ENCODE results near the gene STK10. TPM values are rescaled to one million over a fixed set of nuclear protein-coding genes. Genes with fewer than 3 reads are reported as not detected.

Gene STK10
- total and polyA plus RNA-seq, 4 donors, result 2.8 to 21.7 (median 7.7) TPM

DNA sequence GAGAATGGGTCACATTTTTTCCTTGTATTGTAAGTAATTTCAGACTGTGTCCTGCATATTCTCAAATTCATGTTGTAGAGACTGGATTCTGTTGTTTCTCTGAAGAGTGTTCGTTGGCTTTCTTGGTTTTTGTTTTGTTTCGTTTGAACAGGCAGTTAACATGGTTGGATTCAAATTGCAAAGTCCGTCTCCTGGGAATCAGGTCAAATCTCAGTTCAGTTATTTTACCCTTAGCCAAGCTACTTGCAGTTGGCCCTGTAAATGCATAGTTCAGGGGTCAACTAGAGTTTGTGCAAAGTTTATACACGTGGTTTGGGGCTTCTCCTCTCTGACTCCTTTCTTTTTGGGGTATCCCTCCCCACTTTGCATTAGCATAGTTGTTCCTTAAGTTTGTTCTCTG lies 159.9 kb downstream of the STK10 start:
- Histone ChIP-seq H3K9me3 (ENCODE audit: control insufficient read depth in 4 of 4, low read length in 3 of 4) (no peaks in the 10 kb centered on the region), H3K36me3 (ENCODE audit: control insufficient read depth in 4 of 4, insufficient read depth in 3 of 4, low read depth in 1 of 4, low read length in 3 of 4) (no peaks in the 10 kb centered on the region), H3K9ac (ENCODE audit: low read depth in 1 of 2, low read length in 2 of 2) (no peak overlapping the region), H3K27ac (ENCODE audit: low read depth in 1 of 2, low read length in 2 of 2) (peak overlapping the region; percentile 1 to 44), H3K27me3 (ENCODE audit: control insufficient read depth in 4 of 4, insufficient read depth in 4 of 4, low read length in 3 of 4) (no peaks in the 10 kb centered on the region), H3K4me1 (ENCODE audit: control insufficient read depth in 4 of 4, insufficient read depth in 4 of 4, low read length in 3 of 4) (peaks cover 0 to 7% (median 5%) of the 10 kb centered on the region in 4 donors), H3K4me3 (ENCODE audit: low read depth in 1 of 3, low read length in 3 of 3) (peak overlapping the region; percentile 1 to 57 (median 31))
- DNase-seq (ENCODE audit: low spot score), result no peak
- peak; percentile 89 to 90 for TF ChIP-seq RXRA (IDR thresholded peaks at IDR 0.05)
- TF ChIP-seq, protein P1, sequence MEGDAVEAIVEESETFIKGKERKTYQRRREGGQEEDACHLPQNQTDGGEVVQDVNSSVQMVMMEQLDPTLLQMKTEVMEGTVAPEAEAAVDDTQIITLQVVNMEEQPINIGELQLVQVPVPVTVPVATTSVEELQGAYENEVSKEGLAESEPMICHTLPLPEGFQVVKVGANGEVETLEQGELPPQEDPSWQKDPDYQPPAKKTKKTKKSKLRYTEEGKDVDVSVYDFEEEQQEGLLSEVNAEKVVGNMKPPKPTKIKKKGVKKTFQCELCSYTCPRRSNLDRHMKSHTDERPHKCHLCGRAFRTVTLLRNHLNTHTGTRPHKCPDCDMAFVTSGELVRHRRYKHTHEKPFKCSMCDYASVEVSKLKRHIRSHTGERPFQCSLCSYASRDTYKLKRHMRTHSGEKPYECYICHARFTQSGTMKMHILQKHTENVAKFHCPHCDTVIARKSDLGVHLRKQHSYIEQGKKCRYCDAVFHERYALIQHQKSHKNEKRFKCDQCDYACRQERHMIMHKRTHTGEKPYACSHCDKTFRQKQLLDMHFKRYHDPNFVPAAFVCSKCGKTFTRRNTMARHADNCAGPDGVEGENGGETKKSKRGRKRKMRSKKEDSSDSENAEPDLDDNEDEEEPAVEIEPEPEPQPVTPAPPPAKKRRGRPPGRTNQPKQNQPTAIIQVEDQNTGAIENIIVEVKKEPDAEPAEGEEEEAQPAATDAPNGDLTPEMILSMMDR (IDR thresholded peaks at IDR 0.05; ENCODE audit: low read depth, low read length, missing input control), result no peak
- TF ChIP-seq NR2F2 (IDR thresholded peaks at IDR 0.05), result peak; percentile 63
- TF ChIP-seq, protein P2, sequence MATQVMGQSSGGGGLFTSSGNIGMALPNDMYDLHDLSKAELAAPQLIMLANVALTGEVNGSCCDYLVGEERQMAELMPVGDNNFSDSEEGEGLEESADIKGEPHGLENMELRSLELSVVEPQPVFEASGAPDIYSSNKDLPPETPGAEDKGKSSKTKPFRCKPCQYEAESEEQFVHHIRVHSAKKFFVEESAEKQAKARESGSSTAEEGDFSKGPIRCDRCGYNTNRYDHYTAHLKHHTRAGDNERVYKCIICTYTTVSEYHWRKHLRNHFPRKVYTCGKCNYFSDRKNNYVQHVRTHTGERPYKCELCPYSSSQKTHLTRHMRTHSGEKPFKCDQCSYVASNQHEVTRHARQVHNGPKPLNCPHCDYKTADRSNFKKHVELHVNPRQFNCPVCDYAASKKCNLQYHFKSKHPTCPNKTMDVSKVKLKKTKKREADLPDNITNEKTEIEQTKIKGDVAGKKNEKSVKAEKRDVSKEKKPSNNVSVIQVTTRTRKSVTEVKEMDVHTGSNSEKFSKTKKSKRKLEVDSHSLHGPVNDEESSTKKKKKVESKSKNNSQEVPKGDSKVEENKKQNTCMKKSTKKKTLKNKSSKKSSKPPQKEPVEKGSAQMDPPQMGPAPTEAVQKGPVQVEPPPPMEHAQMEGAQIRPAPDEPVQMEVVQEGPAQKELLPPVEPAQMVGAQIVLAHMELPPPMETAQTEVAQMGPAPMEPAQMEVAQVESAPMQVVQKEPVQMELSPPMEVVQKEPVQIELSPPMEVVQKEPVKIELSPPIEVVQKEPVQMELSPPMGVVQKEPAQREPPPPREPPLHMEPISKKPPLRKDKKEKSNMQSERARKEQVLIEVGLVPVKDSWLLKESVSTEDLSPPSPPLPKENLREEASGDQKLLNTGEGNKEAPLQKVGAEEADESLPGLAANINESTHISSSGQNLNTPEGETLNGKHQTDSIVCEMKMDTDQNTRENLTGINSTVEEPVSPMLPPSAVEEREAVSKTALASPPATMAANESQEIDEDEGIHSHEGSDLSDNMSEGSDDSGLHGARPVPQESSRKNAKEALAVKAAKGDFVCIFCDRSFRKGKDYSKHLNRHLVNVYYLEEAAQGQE (IDR thresholded peaks at IDR 0.05), result peak; percentile 38
- no peak for TF ChIP-seq GABPA (IDR thresholded peaks at IDR 0.05 in 1 of 2, conservative IDR thresholded peaks at IDR 0.05 in 1 of 2)
- peak; percentile 68 for TF ChIP-seq SP1 (IDR thresholded peaks at IDR 0.05)
- peak in 1 of 2 donors; percentile 29 for TF ChIP-seq RAD21 (IDR thresholded peaks at IDR 0.05)
- no peak for TF ChIP-seq FOXA1 (IDR thresholded peaks at IDR 0.05)
- TF ChIP-seq HNF4G (IDR thresholded peaks at IDR 0.05), result peak; percentile 79
- TF ChIP-seq, protein P3, sequence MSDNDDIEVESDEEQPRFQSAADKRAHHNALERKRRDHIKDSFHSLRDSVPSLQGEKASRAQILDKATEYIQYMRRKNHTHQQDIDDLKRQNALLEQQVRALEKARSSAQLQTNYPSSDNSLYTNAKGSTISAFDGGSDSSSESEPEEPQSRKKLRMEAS (IDR thresholded peaks at IDR 0.05), result peak; percentile 6
- peak; percentile 58 for TF ChIP-seq YY1 (IDR thresholded peaks at IDR 0.05)
- TF ChIP-seq FOXA2 (IDR thresholded peaks at IDR 0.05), result no peak
- TF ChIP-seq, protein P4, sequence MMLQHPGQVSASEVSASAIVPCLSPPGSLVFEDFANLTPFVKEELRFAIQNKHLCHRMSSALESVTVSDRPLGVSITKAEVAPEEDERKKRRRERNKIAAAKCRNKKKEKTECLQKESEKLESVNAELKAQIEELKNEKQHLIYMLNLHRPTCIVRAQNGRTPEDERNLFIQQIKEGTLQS (IDR thresholded peaks at IDR 0.05), result no peak
- peak; percentile 94 for TF ChIP-seq HNF4A (conservative IDR thresholded peaks at IDR 0.05)
- TF ChIP-seq TAF1 (conservative IDR thresholded peaks at IDR 0.05), result no peak
- TF ChIP-seq JUND (IDR thresholded peaks at IDR 0.05), result peak; percentile 25 to 47
- TF ChIP-seq EGR1 (IDR thresholded peaks at IDR 0.05; ENCODE audit: low read depth in 2 of 2), result no peak
- TF ChIP-seq, protein P5, sequence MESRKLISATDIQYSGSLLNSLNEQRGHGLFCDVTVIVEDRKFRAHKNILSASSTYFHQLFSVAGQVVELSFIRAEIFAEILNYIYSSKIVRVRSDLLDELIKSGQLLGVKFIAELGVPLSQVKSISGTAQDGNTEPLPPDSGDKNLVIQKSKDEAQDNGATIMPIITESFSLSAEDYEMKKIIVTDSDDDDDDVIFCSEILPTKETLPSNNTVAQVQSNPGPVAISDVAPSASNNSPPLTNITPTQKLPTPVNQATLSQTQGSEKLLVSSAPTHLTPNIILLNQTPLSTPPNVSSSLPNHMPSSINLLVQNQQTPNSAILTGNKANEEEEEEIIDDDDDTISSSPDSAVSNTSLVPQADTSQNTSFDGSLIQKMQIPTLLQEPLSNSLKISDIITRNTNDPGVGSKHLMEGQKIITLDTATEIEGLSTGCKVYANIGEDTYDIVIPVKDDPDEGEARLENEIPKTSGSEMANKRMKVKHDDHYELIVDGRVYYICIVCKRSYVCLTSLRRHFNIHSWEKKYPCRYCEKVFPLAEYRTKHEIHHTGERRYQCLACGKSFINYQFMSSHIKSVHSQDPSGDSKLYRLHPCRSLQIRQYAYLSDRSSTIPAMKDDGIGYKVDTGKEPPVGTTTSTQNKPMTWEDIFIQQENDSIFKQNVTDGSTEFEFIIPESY (IDR thresholded peaks at IDR 0.05), result peak; percentile 13
- whole genome bisulfite sequencing, result 28% methylated on average over 4 of the region's 4 CpGs
